Body of pancreas (tissue), 4 donors: ENCODE data around the gene ZNF664.

ENCODE experiments used
- POLR2A ChIP-seq, 3 donors: fragments of 450-650 bp; IDR thresholded peaks; one replicate each; pipeline ENCODE4 v1.6.1; 2016; ENCODE audit warnings: antibody characterized with exemption in 3 of 3, mild to moderate bottlenecking in 2 of 3
- TF ChIP-seq, protein P1 (sequence below), 7 experiments: fragments of 450-650 bp in 4 of 7; fragments of 200-600 bp in 3 of 7; sonication (generic) in 3 of 7; IDR thresholded peaks; one replicate each; pipeline ENCODE4 v1.5.1; 2016 to 2019; ENCODE audit warnings: antibody characterized with exemption in 7 of 7

- TF ChIP-seq, protein P1, sequence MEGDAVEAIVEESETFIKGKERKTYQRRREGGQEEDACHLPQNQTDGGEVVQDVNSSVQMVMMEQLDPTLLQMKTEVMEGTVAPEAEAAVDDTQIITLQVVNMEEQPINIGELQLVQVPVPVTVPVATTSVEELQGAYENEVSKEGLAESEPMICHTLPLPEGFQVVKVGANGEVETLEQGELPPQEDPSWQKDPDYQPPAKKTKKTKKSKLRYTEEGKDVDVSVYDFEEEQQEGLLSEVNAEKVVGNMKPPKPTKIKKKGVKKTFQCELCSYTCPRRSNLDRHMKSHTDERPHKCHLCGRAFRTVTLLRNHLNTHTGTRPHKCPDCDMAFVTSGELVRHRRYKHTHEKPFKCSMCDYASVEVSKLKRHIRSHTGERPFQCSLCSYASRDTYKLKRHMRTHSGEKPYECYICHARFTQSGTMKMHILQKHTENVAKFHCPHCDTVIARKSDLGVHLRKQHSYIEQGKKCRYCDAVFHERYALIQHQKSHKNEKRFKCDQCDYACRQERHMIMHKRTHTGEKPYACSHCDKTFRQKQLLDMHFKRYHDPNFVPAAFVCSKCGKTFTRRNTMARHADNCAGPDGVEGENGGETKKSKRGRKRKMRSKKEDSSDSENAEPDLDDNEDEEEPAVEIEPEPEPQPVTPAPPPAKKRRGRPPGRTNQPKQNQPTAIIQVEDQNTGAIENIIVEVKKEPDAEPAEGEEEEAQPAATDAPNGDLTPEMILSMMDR (IDR thresholded peaks at IDR 0.05) = no peak
- no peak for TF ChIP-seq POLR2A (IDR thresholded peaks at IDR 0.05)
Measured at GRCh38 chr12:123943816-123944215, 29.2 kb upstream of the ZNF664 start.
